GM18873 (cell line): ENCODE results near the gene TNPO2.
"Not testable (repeated sequence)": the region's sequence is repeated elsewhere in the genome, so short reads cannot be mapped to it uniquely, and the experiment has no call there.

Experiments
- ATAC-seq: cut with Tn5 transposase; IDR thresholded peaks from one replicate; pipeline ENCODE4 v1.9.1; 2021; ENCODE audit warnings: mild to moderate bottlenecking, moderate library complexity, moderate number of reproducible peaks; ENCODE audit not compliant: unreplicated experiment, low FRiP score

Gene TNPO2

GRCh38 chr19:12708641-12709040 is 15.1 kb downstream of the TNPO2 start:
- ATAC-seq, result no peak

- ATAC-seq, result no peak
Observed at GRCh38 chr19:12706332-12706718, 17.4 kb downstream of the TNPO2 start.

GRCh38 chr19:12705654-12706331 is 17.9 kb downstream of the TNPO2 start:
- ATAC-seq, result no peak

GRCh38 chr19:12705169-12705568 is 18.6 kb downstream of the TNPO2 start:
- no peak for ATAC-seq

- ATAC-seq, result no peak
Observed at GRCh38 chr19:12703046-12703445, 20.7 kb downstream of the TNPO2 start.

GRCh38 chr19:12701596-12702282 is 22.0 kb downstream of the TNPO2 start:
- no peak for ATAC-seq

GRCh38 chr19:12698138-12698537 is 25.6 kb downstream of the TNPO2 start:
- no peak for ATAC-seq

GRCh38 chr19:12697425-12697824 is 26.3 kb downstream of the TNPO2 start:
- not testable (repeated sequence) for ATAC-seq

- ATAC-seq, result peak; percentile 72
Observed at GRCh38 chr19:12696366-12697335, 27.1 kb downstream of the TNPO2 start, which contains the start of gene FBXW9. FBXW9 (minus strand) TSS chr19:12696631; CDS start chr19:12696581, 50 bp downstream.

- no peak for ATAC-seq
Observed at GRCh38 chr19:12695997-12696365, 27.8 kb downstream of the TNPO2 start.

GRCh38 chr19:12695514-12695913 is 28.2 kb downstream of the TNPO2 start:
- no peak for ATAC-seq

GRCh38 chr19:12695096-12695495 is 28.6 kb downstream of the TNPO2 start:
- no peak for ATAC-seq

GRCh38 chr19:12694641-12695040 is 29.1 kb downstream of the TNPO2 start:
- no peak for ATAC-seq

GRCh38 chr19:12692960-12693359 is 30.8 kb downstream of the TNPO2 start:
- no peak for ATAC-seq

GRCh38 chr19:12689581-12690216 is 34.0 kb downstream of the TNPO2 start:
- no peak for ATAC-seq

GRCh38 chr19:12689012-12689411 is 34.7 kb downstream of the TNPO2 start:
- no peak for ATAC-seq

GRCh38 chr19:12687496-12688196 is 36.1 kb downstream of the TNPO2 start, which contains the start of gene GNG14:
GNG14 (plus strand) TSS chr19:12687998; CDS start chr19:12688049, 51 bp downstream.
- no peak for ATAC-seq

- ATAC-seq, result no peak
Observed at GRCh38 chr19:12685831-12686230, 37.9 kb downstream of the TNPO2 start.

GRCh38 chr19:12681074-12681987 is 42.4 kb downstream of the TNPO2 start, which contains the start of gene DHPS:
DHPS (minus strand) TSS chr19:12681880; CDS start chr19:12681766, 114 bp downstream.
- ATAC-seq, result peak; percentile 58
